IMR-90 (cell line): ENCODE data around the gene IFI35. TPM values are rescaled to one million over a fixed set of nuclear protein-coding genes. Genes with fewer than 3 reads are reported as not detected.
"Not testable (repeated sequence)": the region's sequence is repeated elsewhere in the genome, so short reads cannot be mapped to it uniquely, and the experiment has no call there.

ENCODE experiments used
- ATAC-seq: fragments of 200-7000 bp; cut with Tn5 transposase; 2 replicates; pipeline ENCODE4 v1.9.1; 2020; ENCODE audit warnings: low read depth, mild to moderate bottlenecking, moderate library complexity
- BruUV-seq: library from RNA; stranded (reverse); fragments of 400-500 nt; replicated peaks from 2 replicates; lab custom pipeline; 2021; lab: Mats Ljungman, UMichigan
- CTCF ChIA-PET: fragments of 300-600 bp; formaldehyde crosslinking; extraction: SDS; loops from one replicate; lab custom pipeline; 2021; ENCODE audit warnings: antibody characterized with exemption; lab: Yijun Ruan, JAX
- POLR2A ChIA-PET: fragments of 300-600 bp; sonication (Branson Sonifier 250); formaldehyde crosslinking; loops from one replicate; lab custom pipeline; 2022; ENCODE audit warnings: antibody characterized with exemption; ENCODE audit not compliant: unreplicated experiment; lab: Charles Lee
- DNase-seq: peaks from one replicate; pipeline ENCODE4 v3.0.0; 2013
- H2AFZ ChIP-seq: replicated peaks from 2 replicates; pipeline ENCODE3; 2013; ENCODE audit warnings: low read length, mild to moderate bottlenecking; ENCODE audit not compliant: poor library complexity
- H2AK5ac ChIP-seq: 2 replicates; pipeline ENCODE4 v1.6.1; 2013; ENCODE audit warnings: low read depth, low read length, inconsistent platforms
- H2AK9ac ChIP-seq: replicated peaks from 2 replicates; pipeline ENCODE3; 2013; ENCODE audit warnings: mild to moderate bottlenecking, low read depth, low read length, moderate library complexity; ENCODE audit not compliant: poor library complexity
- H2BK120ac ChIP-seq: 2 replicates; pipeline ENCODE4 v1.6.1; 2013; ENCODE audit warnings: low read depth, low read length, inconsistent platforms
- H2BK15ac ChIP-seq: 3 replicates; pipeline ENCODE4 v1.6.1; 2013; ENCODE audit warnings: low read depth, low read length, inconsistent platforms
- H2BK20ac ChIP-seq: 2 replicates; pipeline ENCODE4 v1.6.1; 2013; ENCODE audit warnings: low read depth, mild to moderate bottlenecking, inconsistent platforms, low read length, moderate library complexity
- H2BK5ac ChIP-seq: 2 replicates; pipeline ENCODE4 v1.6.1; 2013; ENCODE audit warnings: mild to moderate bottlenecking, low read depth, low read length, inconsistent platforms; ENCODE audit not compliant: poor library complexity, severe bottlenecking
- H3K14ac ChIP-seq: replicated peaks from 2 replicates; pipeline ENCODE4 v1.6.1; 2013; ENCODE audit warnings: low read depth, low read length, inconsistent platforms
- H3K18ac ChIP-seq: 2 replicates; pipeline ENCODE4 v1.6.1; 2013; ENCODE audit warnings: low read depth, low read length, control low read depth
- H3K23ac ChIP-seq: 2 replicates; pipeline ENCODE4 v1.6.1; 2013; ENCODE audit warnings: low read depth, low read length, inconsistent platforms
- H3K27ac ChIP-seq: 2 replicates; pipeline ENCODE4 v1.5.1; 2013; ENCODE audit warnings: mild to moderate bottlenecking, control low read depth, low read length; ENCODE audit not compliant: insufficient read depth
- H3K27me3 ChIP-seq: 2 replicates; pipeline ENCODE4 v1.6.1; 2013; ENCODE audit warnings: low read length; ENCODE audit not compliant: control insufficient read depth, insufficient read depth
- H3K36me3 ChIP-seq: 2 replicates; pipeline ENCODE4 v1.6.1; 2013; ENCODE audit warnings: low read length, mixed read lengths; ENCODE audit not compliant: control insufficient read depth, insufficient read depth
- H3K4ac ChIP-seq: 2 replicates; pipeline ENCODE4 v1.6.1; 2013; ENCODE audit warnings: low read depth, low read length, inconsistent platforms
- H3K4me1 ChIP-seq: 2 replicates; pipeline ENCODE4 v1.6.1; 2013; ENCODE audit warnings: low read length, mixed read lengths; ENCODE audit not compliant: control insufficient read depth, insufficient read depth
- H3K4me2 ChIP-seq: 2 replicates; pipeline ENCODE4 v1.6.1; 2013; ENCODE audit warnings: low read depth, mild to moderate bottlenecking, control low read depth, low read length, moderate library complexity
- H3K4me3 ChIP-seq: 2 replicates; pipeline ENCODE4 v1.5.1; 2013; ENCODE audit warnings: low read depth, mild to moderate bottlenecking, control low read depth, low read length, moderate library complexity; ENCODE audit not compliant: insufficient read depth
- H3K56ac ChIP-seq: 2 replicates; pipeline ENCODE4 v1.6.1; 2013; ENCODE audit warnings: low read length, inconsistent platforms; ENCODE audit not compliant: insufficient read depth; ENCODE audit errors: extremely low read depth
- H3K79me1 ChIP-seq, 2 experiments: 2 replicates each; pipeline ENCODE4 v1.6.1; 2013; ENCODE audit warnings: low read length in 2 of 2, inconsistent platforms in 1 of 2, low read depth in 1 of 2
- H3K9ac ChIP-seq: 2 replicates; pipeline ENCODE4 v1.6.1; 2013; ENCODE audit warnings: low read depth, low read length, control low read depth
- H3K9me1 ChIP-seq: 2 replicates; pipeline ENCODE4 v1.6.1; 2013; ENCODE audit warnings: low read length, inconsistent platforms; ENCODE audit not compliant: insufficient read depth
- H3K9me3 ChIP-seq: 2 replicates; pipeline ENCODE4 v1.6.1; 2013; ENCODE audit warnings: low read length; ENCODE audit not compliant: control insufficient read depth, insufficient read depth
- H4K20me1 ChIP-seq: 2 replicates; pipeline ENCODE4 v1.6.1; 2013; ENCODE audit warnings: low read length, inconsistent platforms; ENCODE audit not compliant: insufficient read depth
- H4K5ac ChIP-seq: 2 replicates; pipeline ENCODE4 v1.6.1; 2013; ENCODE audit warnings: mild to moderate bottlenecking, low read depth, low read length, control low read depth
- H4K8ac ChIP-seq, 2 experiments: 2 replicates each; pipeline ENCODE4 v1.6.1; 2013; ENCODE audit warnings: low read depth in 2 of 2, low read length in 2 of 2, control low read depth in 1 of 2, inconsistent platforms in 1 of 2
- H4K91ac ChIP-seq: 2 replicates; pipeline ENCODE4 v1.6.1; 2013; ENCODE audit warnings: low read depth, low read length, inconsistent platforms; ENCODE audit not compliant: insufficient read depth
- WGBS, 2 experiments: methylation state at CpG; one replicate each; pipeline versions ENCODE4 v1.1.5 to v1.1.7; 2013; ENCODE audit warnings: missing lambda C conversion rate in 2 of 2; ENCODE audit not compliant: insufficient read length in 1 of 2; ENCODE audit errors: extremely low coverage in 2 of 2; 5-methylcytosine and 5-hydroxymethylcytosine counted together
- dilution Hi-C: fragments of 300-500 bp; cut with HindIII; formaldehyde crosslinking; loops from one replicate; pipeline ENCODE4 v1.14.3; 2018; ENCODE audit warnings: low sequenced_read_pairs; ENCODE audit not compliant: unreplicated experiment
- in situ Hi-C: fragments of 300-500 bp; cut with MboI; formaldehyde crosslinking; loops from 3 replicates; pipeline ENCODE4 v1.14.3; 2019; ENCODE audit warnings: low sequenced_read_pairs, inconsistent platforms, mixed read lengths
- intact Hi-C: fragments of 100-400 bp; cut with micrococcal nuclease; formaldehyde crosslinking; loops from 2 replicates; pipeline ENCODE4 v1.10.0; 2022
- polyA plus RNA-seq, 3 experiments: library from polyadenylated mRNA; depleted of rRNA; stranded (reverse); fragments of >200 nt; gene quantifications; 2 replicates each; pipeline ENCODE4 v1.2.3, GENCODE V29; 2012; ENCODE audit warnings: low replicate concordance in 1 of 3
- total RNA-seq: library from RNA; depleted of rRNA; stranded (reverse); fragments of >200 nt; gene quantifications from 2 replicates; pipeline ENCODE4 v1.2.3, GENCODE V29; 2012

IFI35 gene
- total and polyA plus RNA-seq, 2 of the 4 experiments (the other 2 are of a cell fraction) = 15.8 to 17.0 TPM

DNA sequence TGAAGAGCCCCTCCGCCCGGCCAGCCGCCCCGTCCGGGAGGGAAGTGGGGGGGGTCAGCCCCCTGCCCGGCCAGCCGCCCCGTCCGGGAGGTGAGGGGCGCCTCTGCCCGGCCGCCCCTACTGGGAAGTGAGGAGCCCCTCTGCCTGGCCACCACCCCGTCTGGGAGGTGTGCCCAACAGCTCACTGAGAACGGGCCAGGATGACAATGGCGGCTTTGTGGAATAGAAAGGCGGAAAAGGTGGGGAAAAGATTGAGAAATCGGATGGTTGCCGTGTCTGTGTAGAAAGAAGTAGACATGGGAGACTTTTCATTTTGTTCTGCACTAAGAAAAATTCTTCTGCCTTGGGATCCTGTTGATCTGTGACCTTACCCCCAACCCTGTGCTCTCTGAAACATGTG lies 33.3 kb upstream of the IFI35 start:
- in situ Hi-C loops = loop anchor here (25.0 kb wide), 1 partner anchor 89 kb away; no protein-coding TSS in a partner anchor
- H3K23ac ChIP-seq, H2BK5ac ChIP-seq, H4K8ac ChIP-seq, H3K27ac ChIP-seq, H3K9ac ChIP-seq, H2AK5ac ChIP-seq, H2AK9ac ChIP-seq, CTCF ChIA-PET, H4K91ac ChIP-seq, POLR2A ChIA-PET, H3K14ac ChIP-seq, H3K4ac ChIP-seq, H3K9me3 ChIP-seq, H3K56ac ChIP-seq, H2BK120ac ChIP-seq, H2AFZ ChIP-seq, H3K9me1 ChIP-seq, H2BK20ac ChIP-seq, H4K5ac ChIP-seq, H3K4me3 ChIP-seq, H3K27me3 ChIP-seq, dilution Hi-C loops, H3K4me1 ChIP-seq, H3K79me1 ChIP-seq, H3K36me3 ChIP-seq, H3K18ac ChIP-seq, intact Hi-C loops, H3K4me2 ChIP-seq, DNase-seq, H4K20me1 ChIP-seq, BruUV-seq, H2BK15ac ChIP-seq, ATAC-seq: not testable (repeated sequence)
- WGBS, 2 experiments = no CpG with 5 or more reads among the region's 18 CpGs
